PC-9 (cell line): ENCODE results near the gene MBOAT7. TPM values are rescaled to one million over a fixed set of nuclear protein-coding genes. Genes with fewer than 3 reads are reported as not detected.

ENCODE experiments used
- BruUV-seq: library from RNA; stranded (reverse); fragments of 400-500 nt; replicated peaks from 2 replicates; lab custom pipeline; 2021; lab: Mats Ljungman, UMichigan
- CTCF ChIA-PET: fragments of 300-600 bp; sonication (Branson Sonifier 250); formaldehyde crosslinking; loops from one replicate; lab custom pipeline; 2022; ENCODE audit warnings: antibody characterized with exemption; lab: Charles Lee
- POLR2A ChIA-PET: fragments of 300-600 bp; sonication (Branson Sonifier 250); formaldehyde crosslinking; loops from one replicate; lab custom pipeline; 2022; ENCODE audit warnings: antibody characterized with exemption; ENCODE audit not compliant: unreplicated experiment; lab: Charles Lee
- DNase-seq, 2 experiments: peaks; one replicate each; pipeline versions ENCODE4 v3.0.0 to v3.0.0-alpha.2; 2015 to 2022; ENCODE audit warnings: mixed read lengths in 1 of 2
- H2AFZ ChIP-seq: fragments of 200-600 bp; sonication (generic); 2 replicates; pipeline ENCODE4 v1.8.1; 2017; ENCODE audit warnings: antibody characterized with exemption
- H3F3A ChIP-seq: fragments of 200-600 bp; sonication (generic); 2 replicates; pipeline ENCODE4 v1.8.1; 2017; ENCODE audit warnings: antibody characterized with exemption, mild to moderate bottlenecking, low read depth; ENCODE audit not compliant: insufficient read depth
- H3K27ac ChIP-seq: fragments of 200-600 bp; sonication (generic); 2 replicates; pipeline ENCODE4 v1.6.1; 2016; ENCODE audit warnings: mixed run types
- H3K27me3 ChIP-seq: fragments of 200-600 bp; sonication (generic); 2 replicates; pipeline ENCODE4 v1.6.1; 2016; ENCODE audit warnings: low read depth, mixed run types; ENCODE audit not compliant: insufficient read depth
- H3K36me3 ChIP-seq: fragments of 200-600 bp; sonication (generic); 2 replicates; pipeline ENCODE4 v1.6.1; 2016; ENCODE audit warnings: low read depth, mixed run types
- H3K4me1 ChIP-seq: fragments of 200-600 bp; sonication (generic); replicated peaks from 2 replicates; pipeline ENCODE4 v1.6.1; 2016; ENCODE audit warnings: mixed run types; ENCODE audit not compliant: insufficient read depth
- H3K4me2 ChIP-seq: fragments of 200-600 bp; sonication (generic); 2 replicates; pipeline ENCODE4 v1.6.1; 2017; ENCODE audit warnings: mixed run types
- H3K4me3 ChIP-seq: fragments of 200-600 bp; sonication (generic); 2 replicates; pipeline ENCODE4 v1.6.1; 2016; ENCODE audit warnings: mixed run types
- H3K79me2 ChIP-seq: fragments of 200-600 bp; sonication (generic); 2 replicates; pipeline ENCODE4 v1.6.1; 2017; ENCODE audit warnings: low read depth, mixed run types
- H3K9me2 ChIP-seq: fragments of 200-600 bp; sonication (generic); 2 replicates; pipeline ENCODE4 v1.8.1; 2017; ENCODE audit warnings: mild to moderate bottlenecking; ENCODE audit not compliant: insufficient read depth
- H3K9me3 ChIP-seq: fragments of 200-600 bp; sonication (generic); 2 replicates; pipeline ENCODE4 v1.8.1; 2016; ENCODE audit warnings: low read depth; ENCODE audit not compliant: insufficient read depth
- H4K20me1 ChIP-seq: fragments of 200-600 bp; sonication (generic); 2 replicates; pipeline ENCODE4 v1.8.1; 2017; ENCODE audit not compliant: insufficient read depth
- CTCF ChIP-seq: fragments of 200-600 bp; sonication (generic); conservative IDR thresholded peaks from 2 replicates; pipeline ENCODE4 v1.6.1; 2017; ENCODE audit warnings: mixed run types, antibody characterized with exemption, mild to moderate bottlenecking, moderate library complexity
- EZH2 ChIP-seq: fragments of 200-600 bp; sonication (generic); IDR thresholded peaks from 2 replicates; pipeline ENCODE4 v1.8.0; 2017; ENCODE audit warnings: antibody characterized with exemption, low read depth
- intact Hi-C: fragments of 100-400 bp; cut with micrococcal nuclease; formaldehyde crosslinking; loops from one replicate; pipeline ENCODE4 v1.10.0; 2022; ENCODE audit not compliant: unreplicated experiment
- total RNA-seq: library from RNA; stranded (reverse); gene quantifications from 2 replicates; pipeline ENCODE4 v1.2.3, GENCODE V29; 2021

The MBOAT7 gene
- total RNA-seq, 1 experiment from 2014 or later = 494 TPM

- Histone ChIP-seq H3K4me2 (no peak overlapping the region), H3F3A (peaks cover 43% of the 10 kb centered on the region; the same call in 1 of the 2 replicates), H2AFZ (no peak overlapping the region), H3K79me2 (peaks cover 6% of the 10 kb centered on the region), H3K9me3 (no peaks in the 10 kb centered on the region), H3K27ac (no peak overlapping the region), H3K9me2 (no peaks in the 10 kb centered on the region), H4K20me1 (peaks cover 20% of the 10 kb centered on the region), H3K4me3 (no peak overlapping the region), H3K36me3 (no peaks in the 10 kb centered on the region), H3K4me1 (peaks cover 14% of the 10 kb centered on the region; the same call in 1 of the 2 replicates), H3K27me3 (no peaks in the 10 kb centered on the region)
- no peak for DNase-seq
- TF ChIP-seq EZH2 = no peak
- CTCF ChIA-PET = interaction anchor here (0.7 to 1.0 kb wide), 2 partner anchors 11 to 19 kb away, joined by 3 to 5 read pairs; no protein-coding TSS in a partner anchor
- BruUV-seq = no TSS peak
- POLR2A ChIA-PET = interaction anchor here (0.6 kb wide), 1 partner anchor 1477 kb away, joined by 12 read pairs; no protein-coding TSS in a partner anchor
- intact Hi-C loops = loop anchor here (10.0 kb wide), 1 partner anchor 296 kb away; the partner anchor contains the start of gene LENG9
Measured at GRCh38 chr19:54169149-54169740, 20.1 kb downstream of the MBOAT7 start.

GRCh38 chr19:54168174-54168917 lies 21.0 kb downstream of the MBOAT7 start:
- H2AFZ ChIP-seq = no peak overlapping the region
- peaks cover 35% of the 10 kb centered on the region; the same call in 1 of the 2 replicates for H3F3A ChIP-seq
- no peaks in the 10 kb centered on the region for H3K9me3 ChIP-seq
- intact Hi-C loops = loop anchor here (10.0 kb wide), 1 partner anchor 296 kb away; the partner anchor contains the start of gene LENG9
- no peaks in the 10 kb centered on the region for H3K36me3 ChIP-seq
- H3K27ac ChIP-seq = no peak overlapping the region
- CTCF ChIA-PET = interaction anchor here (1.0 kb wide), 1 partner anchor 18 kb away, joined by 5 read pairs; no protein-coding TSS in a partner anchor
- H3K9me2 ChIP-seq = no peaks in the 10 kb centered on the region
- BruUV-seq = no TSS peak
- peaks cover 9% of the 10 kb centered on the region; the same call in 1 of the 2 replicates for H3K4me1 ChIP-seq
- no peak for TF ChIP-seq EZH2
- TF ChIP-seq CTCF = peak; percentile 83
- H3K27me3 ChIP-seq = no peaks in the 10 kb centered on the region
- POLR2A ChIA-PET = interaction anchor here (0.6 kb wide), 1 partner anchor 31 kb away, joined by 8 read pairs; no protein-coding TSS in a partner anchor
- no peak overlapping the region for H3K4me3 ChIP-seq
- peak overlapping the region; percentile 45; the same call in 1 of the 2 replicates for H3K4me2 ChIP-seq
- peak; percentile 69 to 91 for DNase-seq
- peaks cover 6% of the 10 kb centered on the region for H3K79me2 ChIP-seq
- H4K20me1 ChIP-seq = peaks cover 20% of the 10 kb centered on the region

DNA sequence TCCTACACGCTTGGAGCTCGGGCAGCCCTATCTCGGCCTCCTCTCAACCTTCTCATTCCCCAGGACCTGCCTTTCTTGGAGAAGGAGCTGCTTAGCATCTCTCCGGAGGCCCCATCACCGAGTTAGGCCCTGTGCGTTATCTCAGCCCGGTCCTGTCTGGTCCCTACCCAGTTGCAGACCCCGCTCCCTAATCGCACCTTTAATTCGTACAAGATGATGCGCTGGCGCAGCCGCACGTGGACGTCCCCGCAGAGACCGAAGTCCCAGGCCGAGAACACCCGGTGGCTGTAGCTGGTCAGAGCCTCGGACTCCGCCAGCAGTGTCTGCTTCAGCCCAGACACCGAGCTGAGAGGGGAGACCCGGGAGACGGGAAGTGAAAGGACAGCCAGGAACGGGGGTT lies 24.2 kb downstream of the MBOAT7 start:
- no peak overlapping the region for H3K4me2 ChIP-seq
- H3K9me3 ChIP-seq = no peaks in the 10 kb centered on the region
- intact Hi-C loops = loop anchor here (10.0 kb wide), 1 partner anchor 300 kb away; the partner anchor contains the start of gene LENG9
- BruUV-seq = no TSS peak
- H3K27ac ChIP-seq = no peak overlapping the region
- H3K9me2 ChIP-seq = no peaks in the 10 kb centered on the region
- no peak overlapping the region for H2AFZ ChIP-seq
- ChIA-PET CTCF (no interaction called here), POLR2A (interaction anchor here (0.7 kb wide), 1 partner anchor 37 kb away, joined by 4 read pairs; no protein-coding TSS in a partner anchor)
- no peak for DNase-seq
- H3K36me3 ChIP-seq = no peaks in the 10 kb centered on the region
- H3K79me2 ChIP-seq = no peaks in the 10 kb centered on the region
- peaks cover 12% of the 10 kb centered on the region; the same call in 1 of the 2 replicates for H4K20me1 ChIP-seq
- H3K27me3 ChIP-seq = no peaks in the 10 kb centered on the region
- peaks cover 34% of the 10 kb centered on the region; the same call in 1 of the 2 replicates for H3F3A ChIP-seq
- TF ChIP-seq CTCF (no peak), EZH2 (no peak)
- no peak overlapping the region for H3K4me3 ChIP-seq
- H3K4me1 ChIP-seq = peaks cover 21% of the 10 kb centered on the region
